ENCODE measurements around the gene BACH2. TPM values are rescaled to one million over a fixed set of nuclear protein-coding genes. Genes with fewer than 3 reads are reported as not detected.

The BACH2 gene
- total RNA-seq, 1 donor, result under 0.01 TPM

GRCh38 chr6:90105506-90106170 lies 191.0 kb downstream of the BACH2 start:
- no peak for DNase-seq (ENCODE audit: low read depth)
- no peak overlapping the region for H3K4me3 ChIP-seq (ENCODE audit: low read depth, low read length)
- no peak for TF ChIP-seq CTCF (IDR thresholded peaks at IDR 0.05; ENCODE audit: insufficient read depth, low read depth, low read length)

- peak; percentile 39 for DNase-seq (ENCODE audit: low read depth)
- no peak for TF ChIP-seq CTCF (IDR thresholded peaks at IDR 0.05; ENCODE audit: insufficient read depth, low read depth, low read length)
- H3K4me3 ChIP-seq (ENCODE audit: low read depth, low read length), result no peak overlapping the region
Measured at GRCh38 chr6:90103056-90103800, 193.4 kb downstream of the BACH2 start.

DNA sequence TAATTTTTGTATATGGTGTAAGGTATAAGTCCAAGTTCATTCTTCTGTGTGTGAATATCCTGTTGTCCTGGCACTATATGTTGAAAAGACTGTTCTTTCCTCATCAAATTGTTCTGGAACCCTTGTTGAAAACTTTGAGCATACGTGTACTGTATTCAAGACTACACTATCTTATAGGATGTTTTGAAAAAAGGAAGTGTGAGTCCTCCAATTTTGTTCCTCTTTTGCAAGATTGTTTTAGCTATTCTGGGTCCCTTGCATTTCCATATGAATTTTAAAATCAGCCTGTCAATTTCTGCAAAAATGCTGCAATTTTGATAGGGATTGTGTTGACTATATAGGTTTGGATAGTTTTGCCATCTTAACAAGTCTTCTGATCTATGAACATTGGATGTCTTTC lies 195.2 kb downstream of the BACH2 start:
- DNase-seq (ENCODE audit: low read depth), result no peak
- H3K4me3 ChIP-seq (ENCODE audit: low read depth, low read length), result no peak overlapping the region
- no peak for TF ChIP-seq CTCF (IDR thresholded peaks at IDR 0.05; ENCODE audit: insufficient read depth, low read depth, low read length)

DNA sequence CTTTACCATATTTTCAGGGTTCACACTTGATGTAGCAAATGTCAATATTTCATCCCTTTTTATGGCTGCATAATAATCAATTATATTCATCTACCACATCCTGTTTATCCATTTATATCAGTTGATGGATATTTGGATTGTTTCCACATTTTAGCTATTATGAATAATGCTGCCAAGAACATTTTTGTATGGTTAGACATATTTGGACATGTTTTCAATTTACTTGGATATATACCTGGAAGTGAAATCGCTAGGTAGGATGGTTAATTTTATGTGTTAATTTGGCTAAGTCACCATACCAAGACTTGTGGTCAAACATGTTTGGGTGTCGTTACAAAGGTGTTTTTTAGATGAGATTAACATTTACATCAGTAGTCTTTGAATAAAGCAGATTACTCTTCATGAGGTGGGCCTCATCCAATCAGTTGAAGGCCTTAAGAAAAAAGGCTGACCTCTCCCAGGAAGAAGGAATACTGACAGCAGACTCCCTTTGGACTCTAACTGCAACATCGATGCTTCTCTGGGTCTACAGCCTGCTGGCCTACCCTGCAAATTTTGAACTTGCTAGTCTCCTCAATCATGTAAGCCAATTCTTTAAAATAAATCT lies 196.5 kb downstream of the BACH2 start:
- no peak for TF ChIP-seq CTCF (IDR thresholded peaks at IDR 0.05; ENCODE audit: insufficient read depth, low read depth, low read length)
- DNase-seq (ENCODE audit: low read depth), result no peak
- H3K4me3 ChIP-seq (ENCODE audit: low read depth, low read length), result no peak overlapping the region

- no peak overlapping the region for H3K4me3 ChIP-seq (ENCODE audit: low read depth, low read length)
- no peak for TF ChIP-seq CTCF (IDR thresholded peaks at IDR 0.05; ENCODE audit: insufficient read depth, low read depth, low read length)
- DNase-seq (ENCODE audit: low read depth), result no peak
Measured at GRCh38 chr6:90098627-90099026, 198.0 kb downstream of the BACH2 start.

DNA sequence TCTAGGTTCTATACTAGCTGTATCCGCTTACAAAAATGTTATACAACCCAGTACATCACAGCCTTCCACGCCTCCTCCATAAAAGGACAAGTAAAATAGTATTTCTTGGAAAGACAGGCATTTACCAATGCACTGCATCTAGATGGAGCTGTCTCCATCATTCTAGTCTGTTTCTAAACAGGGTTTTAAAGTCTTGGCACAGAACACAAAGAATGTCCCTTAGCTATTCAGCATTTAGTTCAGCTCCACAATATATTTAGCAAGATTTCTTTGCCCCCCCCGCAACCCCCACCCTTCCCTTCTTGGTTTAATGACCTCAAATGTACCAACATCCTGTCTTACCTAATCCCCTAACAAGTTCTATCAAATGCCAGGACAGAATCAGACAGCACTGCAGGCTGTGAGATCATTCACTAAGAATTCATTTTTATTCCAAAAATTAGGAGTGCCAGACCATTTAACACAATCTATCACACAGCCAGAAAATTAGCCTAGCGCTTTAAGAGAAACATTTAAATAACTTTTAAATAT lies 198.6 kb downstream of the BACH2 start:
- H3K4me3 ChIP-seq (ENCODE audit: low read depth, low read length), result no peak overlapping the region
- DNase-seq (ENCODE audit: low read depth), result peak; percentile 75
- peak; percentile 19 for TF ChIP-seq CTCF (IDR thresholded peaks at IDR 0.05; ENCODE audit: insufficient read depth, low read depth, low read length)

Data from fibroblast of villous mesenchyme (primary cell).